Measurements from ENCODE around the gene SMARCA2.

The SMARCA2 gene

GRCh38 chr9:2227144-2227867 is 212.2 kb downstream of the SMARCA2 start:
- no peak for DNase-seq

DNA sequence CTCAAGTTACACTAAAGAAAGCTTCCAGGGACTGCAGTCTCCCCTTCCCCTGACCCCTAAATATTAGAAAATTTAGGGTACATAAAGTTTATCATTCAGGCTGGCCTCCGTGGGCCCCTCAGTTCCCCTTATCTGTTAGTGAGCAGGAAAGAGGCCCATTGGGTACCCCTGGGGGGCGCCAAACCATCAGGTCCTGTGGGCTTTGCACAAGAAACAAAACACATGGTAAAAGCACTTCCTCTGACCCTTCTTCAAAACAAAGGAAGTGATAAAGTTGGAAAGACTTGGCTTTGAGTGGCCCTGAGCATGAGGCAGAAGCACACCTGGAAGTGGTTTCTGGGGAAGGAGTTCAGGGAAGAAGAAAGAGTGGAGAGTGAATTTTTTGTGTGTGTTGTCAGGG is 213.0 kb downstream of the SMARCA2 start:
- no peak for DNase-seq

DNA sequence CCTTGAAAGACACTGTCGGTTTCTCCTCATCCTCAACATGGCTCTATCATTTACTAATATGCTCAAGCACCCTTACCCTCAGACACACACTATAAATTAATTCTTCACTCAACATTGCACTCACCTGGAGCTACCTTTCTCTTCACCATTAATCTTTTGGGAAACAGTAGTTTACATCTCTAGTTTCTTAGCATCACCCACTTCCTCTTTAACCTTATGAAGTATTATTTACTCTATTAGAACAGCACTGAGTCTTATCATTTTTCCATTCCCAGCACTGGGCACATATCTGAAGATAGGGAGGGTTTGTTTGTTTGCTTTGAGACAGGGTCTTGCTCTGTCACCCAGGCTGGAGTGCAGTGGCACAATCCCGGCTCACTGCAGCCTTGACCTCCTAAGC is 213.5 kb downstream of the SMARCA2 start:
- DNase-seq, result no peak

DNA sequence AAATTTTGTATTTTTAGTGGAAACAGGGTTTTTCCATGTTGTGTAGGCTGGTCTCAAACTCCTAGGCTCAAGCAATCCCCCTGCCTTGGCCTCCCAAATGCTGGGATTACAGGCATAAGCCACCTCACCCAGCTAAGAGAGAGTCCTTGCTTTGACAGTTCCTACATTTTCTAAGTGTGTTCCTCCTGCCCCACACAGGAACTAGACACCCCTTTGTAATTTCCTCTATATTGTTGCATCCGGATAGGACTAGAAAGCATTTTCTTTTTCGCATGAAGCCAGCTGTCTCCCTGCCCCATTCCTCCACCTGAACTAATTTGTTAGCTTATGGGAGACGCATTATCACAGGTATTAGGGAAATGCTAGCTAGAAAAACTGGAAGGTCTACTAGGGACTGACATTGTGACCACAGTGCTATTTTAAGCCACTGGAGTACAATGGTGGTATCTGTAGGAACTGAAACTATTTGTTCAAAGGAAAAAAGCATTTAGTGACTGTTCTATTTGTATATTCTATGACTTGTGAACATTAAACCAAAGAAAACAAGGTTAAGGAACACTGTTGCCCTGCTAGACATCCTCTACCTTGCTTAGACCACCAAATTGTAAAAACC is 214.1 kb downstream of the SMARCA2 start:
- DNase-seq, result no peak

DNA sequence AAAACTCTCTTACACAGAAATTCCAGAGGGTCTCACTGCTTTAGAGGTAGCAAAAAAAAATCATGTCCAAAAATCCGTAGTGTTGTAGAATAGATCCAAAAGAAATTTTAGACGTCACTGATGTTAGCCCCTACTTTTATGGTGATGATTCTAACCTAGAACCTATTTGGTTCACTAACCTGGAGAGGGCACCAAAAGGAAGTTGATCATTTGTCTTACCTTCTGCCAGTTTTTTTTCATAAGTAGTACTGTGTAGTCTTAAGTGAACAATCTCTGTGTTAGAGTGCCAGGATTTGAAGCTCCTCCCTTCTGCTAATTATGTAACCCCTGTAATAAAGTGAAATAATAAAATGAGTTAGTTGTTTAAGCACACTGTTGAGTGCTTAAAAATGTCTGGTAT is 215.2 kb downstream of the SMARCA2 start:
- DNase-seq, result no peak

- DNase-seq, result no peak
Measured at GRCh38 chr9:2231101-2231500, 216.0 kb downstream of the SMARCA2 start.

DNA sequence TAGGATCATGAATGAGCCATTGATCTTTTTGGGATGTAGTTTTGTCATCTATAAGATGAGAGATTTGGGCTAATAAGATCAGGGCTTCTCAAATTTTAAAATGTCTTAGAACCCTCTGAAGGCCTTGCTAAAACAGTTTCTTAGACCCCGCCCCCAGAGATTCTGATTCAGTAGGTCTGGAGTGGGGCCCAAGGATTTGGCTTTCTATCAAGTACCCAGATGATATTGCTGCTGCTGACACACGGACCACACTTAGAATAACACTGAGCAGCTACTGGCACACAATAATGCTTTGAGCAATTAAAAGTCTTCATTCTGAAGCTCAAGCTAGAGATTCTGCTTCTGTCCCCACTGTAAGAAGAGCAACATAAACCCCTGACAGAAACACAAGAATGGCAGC is 216.7 kb downstream of the SMARCA2 start:
- no peak for DNase-seq

DNA sequence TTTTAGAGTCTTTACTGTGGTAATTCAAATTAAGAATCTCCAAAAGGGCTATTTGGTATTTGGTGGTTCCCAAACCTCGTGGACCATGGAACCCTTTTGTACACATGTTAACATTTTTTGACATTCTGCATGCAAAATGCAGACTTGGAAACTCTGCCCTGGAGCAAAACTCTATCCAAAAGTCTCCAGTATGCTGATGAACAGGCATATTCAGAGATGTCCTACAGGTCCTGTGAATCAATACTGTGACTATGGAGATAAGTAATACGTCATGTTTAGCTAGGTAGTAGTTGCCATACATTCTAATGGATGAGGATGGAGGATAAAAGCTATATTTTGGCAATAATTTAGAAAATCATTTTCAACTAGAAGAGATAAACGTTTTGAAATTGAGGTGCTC is 218.1 kb downstream of the SMARCA2 start:
- DNase-seq, result no peak

- DNase-seq, result no peak
Measured at GRCh38 chr9:2234371-2234893, 219.3 kb downstream of the SMARCA2 start.

DNA sequence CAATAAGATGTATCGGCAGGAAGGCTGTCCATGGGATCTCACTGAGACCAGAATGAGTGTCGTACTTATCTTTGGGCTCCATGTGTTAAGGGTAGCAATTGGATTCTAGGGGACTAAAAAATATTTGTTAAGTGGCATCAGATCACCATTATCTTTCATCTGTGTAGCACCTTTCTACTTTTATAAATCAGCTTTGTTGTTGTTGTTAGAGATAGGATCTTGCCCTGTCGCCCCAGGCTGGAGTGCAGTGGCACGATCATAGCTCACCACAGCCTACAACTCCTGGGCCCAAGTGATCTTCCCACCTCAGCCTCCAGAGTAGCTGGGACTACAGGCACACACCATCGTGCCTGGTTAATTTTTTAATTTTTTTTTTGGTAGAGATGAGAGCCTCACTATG is 220.5 kb downstream of the SMARCA2 start:
- DNase-seq, result no peak

DNA sequence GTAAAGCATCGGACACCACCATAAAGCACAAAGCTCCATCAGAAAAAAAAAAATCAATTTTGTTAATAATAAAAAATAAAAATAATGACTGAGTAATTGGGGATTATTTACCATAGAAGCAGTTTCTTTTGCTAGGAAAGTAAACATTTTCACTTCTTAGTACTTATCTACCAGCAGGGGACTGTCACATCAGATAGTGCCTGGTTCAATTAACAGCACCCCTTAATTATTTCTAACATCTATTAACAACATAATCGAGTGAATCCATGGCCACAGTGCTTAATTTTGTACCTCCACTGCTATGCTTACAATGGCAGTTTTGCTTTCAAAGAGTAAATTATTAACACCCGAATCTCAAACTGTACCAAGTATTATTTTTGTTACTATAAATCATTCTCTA is 221.7 kb downstream of the SMARCA2 start:
- no peak for DNase-seq

DNA sequence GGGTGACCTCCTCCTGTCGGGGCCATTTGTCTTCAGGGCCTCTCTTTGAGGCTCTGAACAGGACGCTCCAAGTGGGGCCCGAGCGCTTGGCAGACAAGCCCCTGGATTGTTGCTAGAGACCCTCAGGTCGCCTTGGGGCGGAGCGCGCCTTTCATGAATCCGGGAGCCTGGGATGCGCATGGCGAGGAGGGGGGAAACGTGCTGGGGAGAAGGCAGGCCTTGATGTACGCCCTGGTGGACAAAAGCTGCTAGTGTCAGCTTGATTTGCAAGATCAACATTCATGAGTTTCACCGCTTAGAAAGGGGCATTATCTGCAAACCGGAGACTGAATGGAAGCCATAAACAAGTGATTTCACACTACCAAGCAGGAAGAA is 226.3 kb downstream of the SMARCA2 start:
- no peak for DNase-seq

DNA sequence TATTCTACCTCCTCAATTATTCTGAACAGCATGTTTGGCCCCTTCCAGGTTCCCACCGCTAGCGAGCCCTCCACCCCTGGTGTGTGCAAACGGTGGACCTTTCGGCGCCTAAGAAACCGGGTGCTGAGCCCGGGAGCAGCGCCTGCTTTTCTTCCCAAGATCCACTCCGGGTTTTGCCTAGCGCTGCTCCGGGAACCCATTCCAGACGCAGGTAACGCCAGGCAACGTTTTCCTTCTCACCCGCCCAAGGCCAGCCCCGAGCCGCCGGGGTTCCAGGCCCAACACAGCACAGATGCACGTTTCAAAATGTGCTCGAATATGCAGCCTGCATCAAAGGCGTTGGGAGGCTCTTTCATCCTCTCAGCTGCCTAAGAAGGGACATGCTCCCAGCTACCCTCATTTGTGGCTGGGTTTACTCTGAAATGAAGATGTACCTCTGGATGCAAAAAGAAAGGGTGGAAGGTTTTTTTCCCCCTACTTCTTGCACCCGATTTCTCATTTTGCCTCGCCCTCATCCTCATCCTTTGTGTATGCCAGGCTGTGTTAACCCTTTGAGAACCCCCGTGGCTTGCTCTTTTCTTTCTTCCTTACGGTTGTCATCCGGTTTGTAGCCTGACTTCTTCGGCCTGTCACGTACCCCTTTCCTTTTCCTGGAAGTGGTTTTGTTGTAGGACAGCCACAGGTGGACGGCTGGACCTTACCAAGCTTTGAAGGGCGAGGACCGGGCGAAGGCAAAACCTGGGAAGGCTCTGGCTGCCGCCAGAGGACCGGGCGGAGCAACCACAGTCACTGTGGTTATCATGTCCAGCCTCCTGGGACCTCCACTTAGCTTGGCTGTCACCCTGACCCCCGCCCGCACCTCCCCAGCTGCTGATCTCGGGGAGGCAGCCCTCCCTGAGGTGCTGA is 226.9 kb downstream of the SMARCA2 start:
- DNase-seq, result no peak

GRCh38 chr9:2242831-2243330 is 227.7 kb downstream of the SMARCA2 start:
- DNase-seq, result no peak
